K562 (cell line): Measurements from ENCODE around the gene RNPEPL1. TPM values are rescaled to one million over a fixed set of nuclear protein-coding genes. Genes with fewer than 3 reads are reported as not detected.
A peak's percentile ranks its signal among the peaks of the same experiment; 100 is the strongest.

Experiments used
- CHAMP1 ChIP-seq: fragments of 450-650 bp; IDR thresholded peaks from 2 replicates; pipeline ENCODE4 v1.6.1; 2016; ENCODE audit warnings: mild to moderate bottlenecking
- FOXJ3 ChIP-seq: sonication (generic); formaldehyde crosslinking; IDR thresholded peaks from 2 replicates; pipeline ENCODE4 v1.4.0; 2020; ENCODE audit warnings: mild to moderate bottlenecking, missing genetic modification reagents
- GATA2 ChIP-seq: sonication (generic); formaldehyde crosslinking; IDR thresholded peaks from 2 replicates; pipeline ENCODE4 v1.4.0; 2020; ENCODE audit warnings: mild to moderate bottlenecking, missing genetic modification reagents
- GTF2B ChIP-seq: IDR thresholded peaks from 2 replicates; pipeline ENCODE4 v1.6.1; 2011; ENCODE audit not compliant: insufficient read length; ENCODE audit errors: extremely low read depth
- HMG20A ChIP-seq: fragments of 450-650 bp; formaldehyde crosslinking; conservative IDR thresholded peaks from 2 replicates; pipeline ENCODE4 v1.4.0; 2020; ENCODE audit warnings: mild to moderate bottlenecking, mixed read lengths
- HOMEZ ChIP-seq: fragments of 250-450 bp; sonication (Bioruptor Pico); IDR thresholded peaks from 2 replicates; pipeline ENCODE4 v1.4.0; 2020; ENCODE audit warnings: mild to moderate bottlenecking, moderate library complexity
- KDM1A ChIP-seq, 2 experiments: fragments of 450-650 bp; IDR thresholded peaks; 2 replicates each; pipeline ENCODE4 v1.6.1; 2016; ENCODE audit warnings: mild to moderate bottlenecking in 2 of 2
- MEF2A ChIP-seq: IDR thresholded peaks from 2 replicates; pipeline ENCODE4 v1.6.1; 2011; ENCODE audit warnings: low read depth, mild to moderate bottlenecking, low read length, moderate library complexity; ENCODE audit not compliant: control insufficient read depth
- RBFOX2 ChIP-seq: fragments of 200-400 bp; formaldehyde crosslinking; IDR thresholded peaks from 2 replicates; pipeline ENCODE4 v1.6.1; 2017; ENCODE audit warnings: low read depth, mild to moderate bottlenecking, low read length, moderate library complexity
- RBM25 ChIP-seq: fragments of 200-400 bp; formaldehyde crosslinking; IDR thresholded peaks from 2 replicates; pipeline ENCODE4 v1.6.1; 2018; ENCODE audit warnings: low read length, low read depth, moderate library complexity; ENCODE audit not compliant: severe bottlenecking
- SP1 ChIP-seq: sonication (generic); formaldehyde crosslinking; IDR thresholded peaks from 2 replicates; pipeline ENCODE4 v1.8.1; 2022; ENCODE audit warnings: mild to moderate bottlenecking, missing genetic modification reagents
- SRSF1 ChIP-seq: fragments of 200-400 bp; formaldehyde crosslinking; IDR thresholded peaks from 2 replicates; pipeline ENCODE4 v1.6.1; 2017; ENCODE audit warnings: mild to moderate bottlenecking, low read depth, low read length, moderate library complexity
- TBL1XR1 ChIP-seq, 2 experiments: IDR thresholded peaks; 2 replicates each; pipeline ENCODE4 v1.6.1; 2012; ENCODE audit warnings: improper control_type of control experiment in 2 of 2, low read length in 2 of 2, mild to moderate bottlenecking in 1 of 2
- TFE3 ChIP-seq: fragments of 450-650 bp; formaldehyde crosslinking; IDR thresholded peaks from 2 replicates; pipeline ENCODE4 v1.4.0; 2020; ENCODE audit warnings: mild to moderate bottlenecking, mixed read lengths
- ZKSCAN8 ChIP-seq: fragments of 200-800 bp; sonication (Bioruptor generic); IDR thresholded peaks from 2 replicates; pipeline ENCODE4 v1.6.1; 2016; ENCODE audit warnings: missing genetic modification characterization, missing compliant biosample characterization
- ZNF324 ChIP-seq: fragments of 250-450 bp; sonication (Bioruptor Pico); IDR thresholded peaks from 2 replicates; pipeline ENCODE4 v1.4.0; 2020; ENCODE audit warnings: mild to moderate bottlenecking
- ZNF354B ChIP-seq: fragments of 250-450 bp; sonication (Bioruptor Pico); IDR thresholded peaks from 2 replicates; pipeline ENCODE4 v1.4.0; 2020
- polyA plus RNA-seq, 8 experiments: library from polyadenylated mRNA; depleted of rRNA in 4 of 8; stranded (reverse) in 5 of 8; unstranded in 3 of 8; fragments of >200 nt; fragmentation: Nextera tagmentation in 2 of 8; fragmentation: Illumina TruSeq in 1 of 8; extraction: Ambion mirVana in 2 of 8; extraction: Trizol in 1 of 8; gene quantifications; 2 replicates each; pipeline versions ENCODE4 v1.2.1 to v1.2.3, GENCODE V29; 2011 to 2014; ENCODE audit warnings: inconsistent platforms in 1 of 8, missing spikeins in 1 of 8
- total RNA-seq, 7 experiments: library from RNA; depleted of rRNA in 6 of 7; stranded (reverse); fragments of >200 nt in 6 of 7; fragmentation: Illumina TruSeq in 2 of 7; extraction: Trizol in 2 of 7; gene quantifications; 2 replicates each; pipeline versions ENCODE4 v1.2.1 to v1.2.3, GENCODE V29; 2011 to 2021; ENCODE audit warnings: low replicate concordance in 1 of 7
- TF ChIP-seq, protein P1 (sequence below): fragments of 250-450 bp; sonication (Bioruptor Pico); IDR thresholded peaks from 2 replicates; pipeline ENCODE4 v1.9.0; 2021; ENCODE audit warnings: mild to moderate bottlenecking, inconsistent platforms

Gene RNPEPL1
- total and polyA plus RNA-seq, 9 of the 15 experiments (the other 6 are each of a cell fraction or from before 2014, with no cell fraction given): 0.07 to 38.7 (median 5.6) TPM

GRCh38 chr2:240604291-240604938 lies 36.1 kb downstream of the RNPEPL1 start (continued):
- TF ChIP-seq ZKSCAN8 (CRISPR knock-in tag) (no peak), CHAMP1 (no peak), RBM25 (no peak), ZNF324 (no peak), SP1 (CRISPR knock-in tag) (no peak), HOMEZ (no peak), GTF2B (no peak), KDM1A (IDR thresholded peaks at IDR 0.05) (no peak), TBL1XR1 (IDR thresholded peaks at IDR 0.05; ENCODE audit: low read length in 2 of 2) (peak in 1 of 2 experiments; percentile 36; a peak in 1 of 4 replicates), MEF2A (no peak), TFE3 (CRISPR knock-in tag) (no peak), FOXJ3 (no peak), RBFOX2 (no peak), GATA2 (CRISPR knock-in tag) (no peak), ZNF354B (CRISPR knock-in tag) (no peak), HMG20A (CRISPR knock-in tag) (no peak), SRSF1 (no peak)
- TF ChIP-seq, protein P1, sequence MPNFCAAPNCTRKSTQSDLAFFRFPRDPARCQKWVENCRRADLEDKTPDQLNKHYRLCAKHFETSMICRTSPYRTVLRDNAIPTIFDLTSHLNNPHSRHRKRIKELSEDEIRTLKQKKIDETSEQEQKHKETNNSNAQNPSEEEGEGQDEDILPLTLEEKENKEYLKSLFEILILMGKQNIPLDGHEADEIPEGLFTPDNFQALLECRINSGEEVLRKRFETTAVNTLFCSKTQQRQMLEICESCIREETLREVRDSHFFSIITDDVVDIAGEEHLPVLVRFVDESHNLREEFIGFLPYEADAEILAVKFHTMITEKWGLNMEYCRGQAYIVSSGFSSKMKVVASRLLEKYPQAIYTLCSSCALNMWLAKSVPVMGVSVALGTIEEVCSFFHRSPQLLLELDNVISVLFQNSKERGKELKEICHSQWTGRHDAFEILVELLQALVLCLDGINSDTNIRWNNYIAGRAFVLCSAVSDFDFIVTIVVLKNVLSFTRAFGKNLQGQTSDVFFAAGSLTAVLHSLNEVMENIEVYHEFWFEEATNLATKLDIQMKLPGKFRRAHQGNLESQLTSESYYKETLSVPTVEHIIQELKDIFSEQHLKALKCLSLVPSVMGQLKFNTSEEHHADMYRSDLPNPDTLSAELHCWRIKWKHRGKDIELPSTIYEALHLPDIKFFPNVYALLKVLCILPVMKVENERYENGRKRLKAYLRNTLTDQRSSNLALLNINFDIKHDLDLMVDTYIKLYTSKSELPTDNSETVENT: no peak
